OCI-LY1 (cell line): ENCODE data around the gene CCIN.

ENCODE experiments used
- CTCF ChIP-seq: fragments of 200-600 bp; sonication (generic), shearing (Covaris generic); IDR thresholded peaks from 2 replicates; pipeline ENCODE4 v1.5.1; 2017; ENCODE audit warnings: mild to moderate bottlenecking, antibody characterized with exemption, low read length, moderate library complexity, mixed read lengths
- EZH2 ChIP-seq: fragments of 200-600 bp; sonication (generic), shearing (Covaris generic); IDR thresholded peaks from 2 replicates; pipeline ENCODE4 v1.8.0; 2017; ENCODE audit warnings: borderline replicate concordance, mixed run types, mild to moderate bottlenecking, antibody characterized with exemption, low read length, moderate library complexity, mixed read lengths

GRCh38 chr9:36161187-36161586 is 8.0 kb upstream of the CCIN start:
- TF ChIP-seq CTCF (no peak), EZH2 (no peak)
